ENCODE data around the gene CCN5. TPM values are rescaled to one million over a fixed set of nuclear protein-coding genes. Genes with fewer than 3 reads are reported as not detected.

CCN5 gene
- total RNA-seq, 1 donor from 2014 or later: not detected

DNA sequence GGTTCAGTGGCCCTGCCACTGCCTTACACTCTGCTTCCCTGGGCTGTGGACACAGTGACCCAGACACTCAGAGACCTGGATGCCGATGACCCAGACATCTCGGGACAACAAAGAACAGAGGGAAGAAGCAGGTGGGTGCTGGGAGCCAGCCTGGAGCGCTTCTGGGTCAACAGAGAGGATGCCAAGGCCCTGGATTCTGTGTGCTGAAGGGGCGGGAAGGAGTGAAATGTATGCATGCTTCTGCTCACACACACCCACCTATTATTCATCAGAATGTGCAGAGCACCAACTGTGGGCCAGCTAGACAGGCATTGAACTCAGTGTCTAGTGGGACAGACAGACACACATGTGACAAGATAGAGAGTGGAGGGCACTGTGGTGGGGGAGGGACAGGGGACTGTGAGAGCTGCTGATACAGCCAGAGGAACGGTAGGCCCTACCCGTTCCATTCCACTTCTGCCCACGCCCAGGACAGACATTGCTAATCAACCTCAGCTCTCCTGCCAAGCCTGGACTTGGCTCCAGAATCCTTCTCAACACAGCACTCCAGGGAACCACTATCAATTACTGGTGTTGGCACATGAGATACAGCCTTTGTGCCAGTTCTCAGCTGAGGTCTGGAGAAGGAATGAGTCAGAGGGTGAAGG, 50.7 kb downstream of the CCN5 start:
- Mint-ChIP-seq H3K36me3 (ENCODE audit: low read depth) (no peaks in the 10 kb centered on the region), H3K9me3 (no peaks in the 10 kb centered on the region), H3K27ac (no peak overlapping the region), H3K4me1 (ENCODE audit: low read depth) (no peaks in the 10 kb centered on the region), H3K27me3 (ENCODE audit: insufficient read depth) (peaks cover 8% of the 10 kb centered on the region), H3K4me3 (no peak overlapping the region)
- intact Hi-C loops (cut with micrococcal nuclease): no loop called here
- DNase-seq (ENCODE audit: low spot score): no peak

DNA sequence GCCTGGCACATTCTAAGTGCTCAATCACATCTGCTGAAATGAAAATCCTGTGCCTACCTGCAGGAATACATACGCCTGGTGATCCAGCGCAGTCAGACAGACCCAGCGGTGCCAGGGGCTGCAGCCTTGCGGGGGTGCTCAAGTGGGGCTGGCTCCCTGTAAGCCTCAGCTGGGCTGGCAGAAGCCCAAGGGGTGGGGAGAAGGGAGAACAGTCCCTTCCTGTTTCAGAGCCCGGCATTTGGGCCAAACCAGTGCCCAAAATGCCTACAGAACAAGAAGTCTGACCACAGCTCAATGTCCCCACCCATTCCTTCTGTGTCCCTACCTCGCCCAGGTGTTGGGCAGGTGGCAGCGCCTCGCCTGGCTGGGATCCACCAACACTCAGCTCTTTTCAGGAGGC, 53.1 kb downstream of the CCN5 start:
- intact Hi-C loops (cut with micrococcal nuclease): no loop called here
- no peak for DNase-seq (ENCODE audit: low spot score)
- Mint-ChIP-seq H3K4me1 (ENCODE audit: low read depth) (no peaks in the 10 kb centered on the region), H3K4me3 (no peak overlapping the region), H3K9me3 (no peaks in the 10 kb centered on the region), H3K27ac (no peak overlapping the region), H3K27me3 (ENCODE audit: insufficient read depth) (peaks cover 8% of the 10 kb centered on the region), H3K36me3 (ENCODE audit: low read depth) (no peaks in the 10 kb centered on the region)

DNA sequence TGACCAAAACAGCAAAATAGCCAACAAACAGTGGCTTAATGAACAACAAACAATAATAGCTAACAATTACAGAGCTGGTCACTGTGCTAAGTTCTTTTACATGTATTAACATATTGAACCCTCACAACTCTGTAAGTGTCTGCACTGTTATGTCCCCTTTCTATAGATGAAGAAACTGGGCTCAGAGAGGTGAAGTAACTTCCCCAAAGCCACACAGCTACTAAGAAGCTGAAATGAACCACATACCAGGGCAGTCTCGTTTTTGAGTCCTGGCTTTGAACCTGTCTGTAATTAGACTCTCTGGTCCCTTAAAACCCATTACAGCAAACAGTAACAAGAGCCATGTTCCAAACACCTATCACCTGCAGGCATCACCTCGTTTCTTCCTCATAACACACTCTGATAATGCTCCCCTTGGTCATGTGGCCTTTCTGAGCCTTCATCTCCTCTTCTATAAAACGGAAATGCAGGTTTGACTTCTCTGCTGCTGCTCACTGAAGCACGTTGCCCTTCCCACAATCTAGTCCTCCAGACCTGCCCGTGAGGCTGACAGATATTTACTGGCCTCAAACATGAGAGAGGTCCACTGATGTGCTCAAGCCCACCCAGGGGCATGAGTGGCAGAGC, 53.8 kb downstream of the CCN5 start:
- Mint-ChIP-seq H3K4me1 (ENCODE audit: low read depth) (no peaks in the 10 kb centered on the region), H3K36me3 (ENCODE audit: low read depth) (no peaks in the 10 kb centered on the region), H3K27ac (no peak overlapping the region), H3K4me3 (no peak overlapping the region), H3K9me3 (no peaks in the 10 kb centered on the region), H3K27me3 (ENCODE audit: insufficient read depth) (peaks cover 8% of the 10 kb centered on the region)
- intact Hi-C loops (cut with micrococcal nuclease): no loop called here
- no peak for DNase-seq (ENCODE audit: low spot score)

DNA sequence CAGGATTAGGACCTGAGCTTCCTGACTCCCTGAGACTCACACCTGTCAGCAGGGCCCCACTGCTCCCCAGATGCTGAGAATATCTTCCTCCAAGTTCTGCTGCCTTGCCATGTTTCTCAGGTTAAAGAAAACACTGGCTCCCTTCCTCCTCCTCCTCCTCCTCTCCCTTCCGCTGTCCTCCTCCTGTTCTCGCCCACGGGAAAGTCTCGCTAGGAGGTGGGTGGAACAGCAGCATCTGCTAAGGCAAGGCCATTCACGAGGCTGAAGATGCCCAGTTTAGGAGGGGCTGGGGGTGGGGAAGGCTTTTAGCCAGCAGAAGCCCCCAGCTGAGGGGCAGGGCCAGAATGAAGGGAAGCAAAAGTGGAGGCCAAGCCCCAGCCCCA, 54.3 kb downstream of the CCN5 start:
- Mint-ChIP-seq H3K27me3 (ENCODE audit: insufficient read depth) (peaks cover 8% of the 10 kb centered on the region), H3K27ac (no peak overlapping the region), H3K9me3 (no peaks in the 10 kb centered on the region), H3K4me3 (no peak overlapping the region), H3K36me3 (ENCODE audit: low read depth) (no peaks in the 10 kb centered on the region), H3K4me1 (ENCODE audit: low read depth) (no peaks in the 10 kb centered on the region)
- no peak for DNase-seq (ENCODE audit: low spot score)
- intact Hi-C loops (cut with micrococcal nuclease): no loop called here

DNA sequence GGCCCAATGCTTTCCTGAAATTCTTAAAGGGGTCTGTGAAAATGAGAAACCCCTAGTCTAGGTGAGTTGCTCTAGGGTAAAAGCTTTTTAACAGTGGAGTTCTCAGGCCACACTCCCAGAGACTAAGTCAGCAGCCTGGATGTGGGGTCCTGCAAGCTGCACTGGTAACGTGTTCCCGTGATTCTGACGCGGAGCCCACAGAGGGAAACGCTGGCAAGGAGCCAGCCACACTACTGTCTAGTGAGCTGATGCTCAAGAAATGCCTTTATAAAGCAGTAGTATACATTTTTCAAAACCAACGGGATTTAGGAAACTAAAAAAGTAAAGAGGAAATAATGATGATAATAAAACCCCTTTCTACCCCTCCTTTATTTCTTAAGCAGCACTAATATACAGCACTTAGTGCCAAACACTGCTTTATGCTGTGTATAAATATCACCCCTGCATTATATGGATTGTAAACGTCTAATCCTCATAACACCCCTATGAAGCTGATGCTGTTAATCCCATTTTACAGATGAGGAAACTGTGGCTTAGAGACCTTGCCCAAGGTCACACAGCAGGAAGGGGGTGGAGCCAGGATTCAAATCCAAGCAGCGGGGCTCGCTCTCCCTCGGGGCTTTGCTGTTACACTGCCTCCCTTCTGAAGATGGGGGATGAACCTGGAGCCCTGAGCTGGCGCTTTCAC, 55.5 kb downstream of the CCN5 start:
- H3K27me3 Mint-ChIP-seq (ENCODE audit: insufficient read depth): peaks cover 6% of the 10 kb centered on the region
- H3K4me3 Mint-ChIP-seq: no peak overlapping the region
- no peak for DNase-seq (ENCODE audit: low spot score)
- no peak overlapping the region for H3K27ac Mint-ChIP-seq
- H3K4me1 Mint-ChIP-seq (ENCODE audit: low read depth): no peaks in the 10 kb centered on the region
- H3K36me3 Mint-ChIP-seq (ENCODE audit: low read depth): no peaks in the 10 kb centered on the region
- intact Hi-C loops (cut with micrococcal nuclease): no loop called here
- no peaks in the 10 kb centered on the region for H3K9me3 Mint-ChIP-seq

DNA sequence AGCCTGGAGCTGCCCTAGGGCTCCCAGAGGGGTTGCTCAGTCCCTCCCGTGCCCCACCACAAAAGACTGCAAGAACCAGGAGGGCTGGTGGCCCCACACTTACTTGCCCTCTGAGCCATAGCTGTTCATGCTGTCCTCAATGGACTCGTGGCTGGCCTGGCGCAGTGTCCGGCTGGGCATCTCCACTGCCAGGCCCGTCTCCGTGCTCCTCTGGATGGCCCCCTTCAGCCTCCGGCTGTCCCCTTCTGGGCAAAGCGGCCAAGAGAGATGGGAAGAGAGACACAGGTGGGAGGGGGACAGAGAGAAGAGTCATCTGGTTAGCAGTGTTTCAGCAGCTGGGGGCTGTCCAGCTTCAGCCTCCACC, 56.0 kb downstream of the CCN5 start:
- intact Hi-C loops (cut with micrococcal nuclease): no loop called here
- Mint-ChIP-seq H3K27ac (no peak overlapping the region), H3K9me3 (no peaks in the 10 kb centered on the region), H3K4me1 (ENCODE audit: low read depth) (no peaks in the 10 kb centered on the region), H3K27me3 (ENCODE audit: insufficient read depth) (peaks cover 5% of the 10 kb centered on the region), H3K4me3 (no peak overlapping the region), H3K36me3 (ENCODE audit: low read depth) (no peaks in the 10 kb centered on the region)
- no peak for DNase-seq (ENCODE audit: low spot score)

DNA sequence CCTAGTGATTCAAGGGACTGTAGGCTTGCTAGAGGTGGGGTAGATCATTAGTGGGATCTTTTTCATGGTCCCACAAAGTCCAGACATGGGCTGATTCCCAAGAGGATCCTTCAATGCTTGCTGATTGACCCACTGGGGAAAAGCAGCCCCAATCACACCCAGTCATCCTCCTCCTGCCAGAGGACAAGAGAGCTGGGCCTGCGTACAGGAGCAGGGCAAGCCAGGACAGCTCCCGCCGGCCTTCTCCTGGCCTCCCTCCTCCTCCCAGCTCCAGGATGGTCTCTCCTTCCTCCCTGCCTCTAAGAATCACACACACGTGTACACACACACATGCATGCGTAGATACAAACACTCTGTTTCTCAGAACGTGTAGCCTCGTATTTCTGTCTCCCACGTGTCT, 57.5 kb downstream of the CCN5 start:
- intact Hi-C loops (cut with micrococcal nuclease): no loop called here
- no peaks in the 10 kb centered on the region for H3K9me3 Mint-ChIP-seq

DNA sequence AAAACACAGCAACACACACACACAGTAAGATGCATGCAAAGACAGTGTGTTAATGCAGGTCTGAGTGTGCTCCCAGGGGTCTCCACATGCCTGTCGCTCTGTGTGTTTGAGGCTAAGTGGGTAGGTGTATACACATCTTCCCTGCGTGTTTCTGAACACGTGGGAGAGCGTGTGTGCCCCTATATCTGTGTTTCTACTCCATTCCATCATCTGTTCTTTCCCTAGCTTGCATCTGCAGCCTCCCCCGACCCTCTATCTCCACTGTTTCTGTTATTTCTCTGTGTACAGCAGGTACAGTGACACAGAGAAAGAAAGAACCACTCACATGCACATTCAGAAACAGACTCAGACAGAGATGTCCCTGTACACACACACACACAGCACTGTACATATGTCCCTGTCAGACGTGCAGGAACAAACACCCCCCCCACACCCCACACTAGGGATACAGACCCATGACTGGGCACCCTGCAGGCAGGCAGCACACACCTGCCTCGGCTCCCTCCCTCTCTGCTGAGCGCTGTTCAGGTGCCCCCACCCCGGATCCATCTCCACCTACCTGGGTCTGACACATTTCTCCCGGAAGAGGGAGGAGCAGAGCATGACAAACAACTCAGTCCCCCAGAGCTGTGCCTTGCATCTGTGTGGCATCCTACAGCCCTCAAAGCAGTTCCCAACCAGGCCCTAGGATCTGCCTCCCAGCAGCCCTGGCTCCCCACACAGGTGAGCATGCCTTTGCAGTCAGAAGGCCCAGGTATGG, 58.1 kb downstream of the CCN5 start:
- peaks cover 5% of the 10 kb centered on the region for H3K27me3 Mint-ChIP-seq (ENCODE audit: insufficient read depth)
- no peak for DNase-seq (ENCODE audit: low spot score)

More for the DNA sequence above, 57.5 kb downstream of the CCN5 start:
- H3K27me3 Mint-ChIP-seq (ENCODE audit: insufficient read depth): peaks cover 5% of the 10 kb centered on the region
- DNase-seq (ENCODE audit: low spot score): no peak
- H3K4me3 Mint-ChIP-seq: no peak overlapping the region
- H3K4me1 Mint-ChIP-seq (ENCODE audit: low read depth): no peaks in the 10 kb centered on the region
- H3K27ac Mint-ChIP-seq: no peak overlapping the region
- no peaks in the 10 kb centered on the region for H3K36me3 Mint-ChIP-seq (ENCODE audit: low read depth)

DNA sequence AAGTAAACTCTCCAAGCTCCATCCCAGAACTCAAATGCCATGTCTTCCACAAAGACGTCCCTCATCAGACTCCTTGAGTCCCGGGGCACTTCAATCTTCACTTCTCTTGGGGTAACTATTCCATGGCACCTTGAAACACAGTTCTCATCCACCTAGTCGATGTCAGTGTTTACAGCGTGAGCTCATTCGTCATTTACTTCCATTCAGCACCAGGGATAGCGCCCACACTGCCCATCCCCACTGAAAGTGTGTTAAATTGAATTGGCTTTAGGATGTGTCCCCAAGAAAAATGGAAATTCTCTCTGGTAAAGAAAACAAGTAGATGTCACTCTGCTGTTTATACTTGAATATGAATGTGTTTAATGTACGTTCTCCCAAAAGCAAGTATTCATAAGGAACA, 61.8 kb downstream of the CCN5 start:
- H3K27me3 Mint-ChIP-seq (ENCODE audit: insufficient read depth): peaks cover 6% of the 10 kb centered on the region
- H3K4me1 Mint-ChIP-seq (ENCODE audit: low read depth): no peaks in the 10 kb centered on the region
- no peaks in the 10 kb centered on the region for H3K36me3 Mint-ChIP-seq (ENCODE audit: low read depth)
- intact Hi-C loops (cut with micrococcal nuclease): no loop called here
- no peak overlapping the region for H3K4me3 Mint-ChIP-seq
- H3K27ac Mint-ChIP-seq: no peak overlapping the region
- no peak for DNase-seq (ENCODE audit: low spot score)
- H3K9me3 Mint-ChIP-seq: no peaks in the 10 kb centered on the region

More for the DNA sequence above, 58.1 kb downstream of the CCN5 start:
- intact Hi-C loops (cut with micrococcal nuclease): no loop called here
- no peaks in the 10 kb centered on the region for H3K9me3 Mint-ChIP-seq
- H3K4me3 Mint-ChIP-seq: no peak overlapping the region
- H3K27ac Mint-ChIP-seq: no peak overlapping the region
- no peaks in the 10 kb centered on the region for H3K4me1 Mint-ChIP-seq (ENCODE audit: low read depth)
- H3K36me3 Mint-ChIP-seq (ENCODE audit: low read depth): no peaks in the 10 kb centered on the region

Other genes with a start within 250 kb of the CCN5 start
- 22.9 and 24.7 TPM in 2 replicates for gene TTPAL, start 239.5 kb upstream of the CCN5 start, total RNA-seq
- gene SERINC3, start 193.3 kb upstream of the CCN5 start, total RNA-seq: 51.3 and 54.6 TPM in 2 replicates
- 1.3 and 2.4 TPM in 2 replicates for gene PKIG, start 132.8 kb upstream of the CCN5 start, total RNA-seq
- 45.1 and 45.5 TPM in 2 replicates for gene ADA, start 63.7 kb upstream of the CCN5 start, total RNA-seq
- gene KCNK15, start 30.5 kb downstream of the CCN5 start, total RNA-seq: 1.1 TPM in 2 replicates
- not detected in 2 replicates for gene RIMS4, start 95.2 kb downstream of the CCN5 start, total RNA-seq
- gene YWHAB, start 170.3 kb downstream of the CCN5 start, total RNA-seq: 230 and 246 TPM in 2 replicates
- gene PABPC1L, start 194.7 kb downstream of the CCN5 start, total RNA-seq: 101 and 106 TPM in 2 replicates
- 53.0 and 55.4 TPM in 2 replicates for gene TOMM34, start 245.0 kb downstream of the CCN5 start, total RNA-seq